Ovary (tissue), 3 donors: Measurements from ENCODE around the gene MCU.

Source experiments
- CTCF ChIP-seq, 3 donors: fragments of 450-650 bp in 2 of 3; fragments of 200-600 bp in 1 of 3; IDR thresholded peaks; one replicate each; pipeline versions ENCODE4 v1.5.1 to v1.8.0; 2016 to 2022; ENCODE audit warnings: antibody characterized with exemption in 3 of 3, mild to moderate bottlenecking in 1 of 3
- POLR2A ChIP-seq: fragments of 450-650 bp; IDR thresholded peaks from one replicate; pipeline ENCODE4 v1.6.1; 2017; ENCODE audit warnings: antibody characterized with exemption, mild to moderate bottlenecking, moderate library complexity
- donor health status: DM: no; HTN: no; CAD: no.

- TF ChIP-seq CTCF (IDR thresholded peaks at IDR 0.05) = no peak
- TF ChIP-seq POLR2A = no peak
Observed at GRCh38 chr10:72660220-72660619, 31.7 kb upstream of the MCU start.
